GM23338 (cell line): ENCODE results near the gene FAM13A. TPM values are rescaled to one million over a fixed set of nuclear protein-coding genes. Genes with fewer than 3 reads are reported as not detected.

ENCODE experiments used
- ATAC-seq: fragments of 200-7000 bp; cut with Tn5 transposase; 3 replicates; pipeline ENCODE4 v1.9.1; 2020
- DNase-seq: peaks from one replicate; pipeline ENCODE4 v3.0.0-alpha.2; 2015; ENCODE audit warnings: low spot score
- H2AFZ ChIP-seq: fragments of 200-600 bp; sonication (generic); 2 replicates; pipeline ENCODE4 v1.8.0; 2016; ENCODE audit warnings: antibody characterized with exemption, mild to moderate bottlenecking, moderate library complexity
- H3F3A ChIP-seq: fragments of 200-600 bp; sonication (generic); replicated peaks from 2 replicates; pipeline ENCODE4 v1.8.0; 2017; ENCODE audit warnings: antibody characterized with exemption, mixed run types, low read depth
- H3K27ac ChIP-seq: fragments of 200-600 bp; sonication (generic); 2 replicates; pipeline ENCODE4 v1.6.1; 2016; ENCODE audit warnings: low read depth
- H3K27me3 ChIP-seq: fragments of 200-600 bp; sonication (generic); 2 replicates; pipeline ENCODE4 v1.8.0; 2016; ENCODE audit warnings: mild to moderate bottlenecking, mixed run types, moderate library complexity; ENCODE audit not compliant: insufficient read depth
- H3K36me3 ChIP-seq: fragments of 200-600 bp; sonication (generic); 2 replicates; pipeline ENCODE4 v1.8.0; 2016; ENCODE audit warnings: mild to moderate bottlenecking; ENCODE audit not compliant: insufficient read depth
- H3K4me1 ChIP-seq: fragments of 200-600 bp; sonication (generic); 2 replicates; pipeline ENCODE4 v1.8.0; 2016; ENCODE audit warnings: mild to moderate bottlenecking, moderate library complexity; ENCODE audit not compliant: insufficient read depth
- H3K4me2 ChIP-seq: fragments of 200-600 bp; sonication (generic); 2 replicates; pipeline ENCODE4 v1.7.1; 2017; ENCODE audit warnings: mixed run types
- H3K4me3 ChIP-seq: fragments of 200-600 bp; sonication (generic); 2 replicates; pipeline ENCODE4 v1.6.1; 2016; ENCODE audit warnings: mixed run types
- H3K79me2 ChIP-seq: fragments of 200-600 bp; sonication (generic); replicated peaks from 2 replicates; pipeline ENCODE4 v1.8.0; 2017; ENCODE audit warnings: mild to moderate bottlenecking; ENCODE audit not compliant: insufficient read depth
- H3K9me2 ChIP-seq: fragments of 200-600 bp; sonication (generic); 2 replicates; pipeline ENCODE4 v1.8.0; 2017; ENCODE audit not compliant: insufficient read depth
- H4K20me1 ChIP-seq: fragments of 200-600 bp; sonication (generic); replicated peaks from 2 replicates; pipeline ENCODE4 v1.8.0; 2017; ENCODE audit warnings: mild to moderate bottlenecking; ENCODE audit not compliant: insufficient read depth
- H3K27ac Mint-ChIP-seq: 2 replicates; pipeline ENCODE4 v1.8.0; 2020; ENCODE audit warnings: inconsistent platforms, mild to moderate bottlenecking, moderate library complexity, mixed read lengths
- H3K27me3 Mint-ChIP-seq: 3 replicates; pipeline ENCODE4 v1.8.0; 2022; ENCODE audit warnings: low read depth, mild to moderate bottlenecking, moderate library complexity, mixed read lengths, inconsistent platforms; ENCODE audit not compliant: insufficient read depth, poor library complexity
- H3K36me3 Mint-ChIP-seq: 3 replicates; pipeline ENCODE4 v1.8.0; 2021; ENCODE audit warnings: low read depth, mild to moderate bottlenecking, inconsistent platforms, moderate library complexity, mixed read lengths
- H3K4me1 Mint-ChIP-seq: 3 replicates; pipeline ENCODE4 v1.8.0; 2020; ENCODE audit warnings: mild to moderate bottlenecking, inconsistent platforms, mixed read lengths
- H3K4me3 Mint-ChIP-seq: 3 replicates; pipeline ENCODE4 v1.8.0; 2021; ENCODE audit warnings: moderate library complexity, mild to moderate bottlenecking, inconsistent platforms, mixed read lengths
- H3K9me3 Mint-ChIP-seq: 3 replicates; pipeline ENCODE4 v1.8.0; 2020; ENCODE audit warnings: moderate library complexity, mild to moderate bottlenecking, inconsistent platforms, mixed read lengths
- CREB1 ChIP-seq: fragments of 250-450 bp; sonication (Bioruptor Pico); IDR thresholded peaks from 2 replicates; pipeline ENCODE4 v1.5.0; 2020; ENCODE audit warnings: low read depth, mild to moderate bottlenecking, moderate library complexity
- ETS1 ChIP-seq: IDR thresholded peaks from 2 replicates; pipeline ENCODE4 v1.6.1; 2016; ENCODE audit warnings: antibody characterized with exemption
- EZH2 ChIP-seq: fragments of 200-600 bp; sonication (generic); IDR thresholded peaks from one replicate; pipeline ENCODE4 v1.8.0; 2017; ENCODE audit warnings: antibody characterized with exemption, mild to moderate bottlenecking, low read depth; ENCODE audit not compliant: unreplicated experiment
- EZH2phosphoT487 ChIP-seq: fragments of 200-600 bp; sonication (generic); IDR thresholded peaks from one replicate; pipeline ENCODE4 v1.8.1; 2018; ENCODE audit warnings: antibody characterized with exemption; ENCODE audit not compliant: unreplicated experiment
- JUNB ChIP-seq: IDR thresholded peaks from one replicate; pipeline ENCODE4 v1.6.1; 2016; ENCODE audit warnings: antibody characterized with exemption; ENCODE audit not compliant: unreplicated experiment
- POLR2AphosphoS5 ChIP-seq: IDR thresholded peaks from 2 replicates; pipeline ENCODE4 v1.6.1; 2016; ENCODE audit warnings: antibody characterized with exemption, low read depth
- STAT1 ChIP-seq: IDR thresholded peaks from one replicate; pipeline ENCODE4 v1.6.1; 2016; ENCODE audit warnings: antibody characterized with exemption; ENCODE audit not compliant: unreplicated experiment
- ZNF331 ChIP-seq: fragments of 250-450 bp; sonication (Bioruptor Pico); IDR thresholded peaks from 2 replicates; pipeline ENCODE4 v1.5.0; 2020; ENCODE audit warnings: low read depth, mild to moderate bottlenecking, moderate library complexity
- polyA plus RNA-seq: library from polyadenylated mRNA; unstranded; fragments of >200 nt; fragmentation: Nextera tagmentation; extraction: Ambion mirVana; gene quantifications from 2 replicates; pipeline ENCODE4 v1.2.1, GENCODE V29; 2016
- total RNA-seq: library from RNA; depleted of rRNA; stranded (reverse); fragments of >200 nt; shearing (Covaris generic); gene quantifications from 2 replicates; pipeline ENCODE4 v1.2.3, GENCODE V29; 2014
- TF ChIP-seq, protein P1 (sequence below): IDR thresholded peaks from one replicate; pipeline ENCODE4 v1.6.1; 2018; ENCODE audit warnings: antibody characterized with exemption; ENCODE audit not compliant: unreplicated experiment

The FAM13A gene
- total and polyA plus RNA-seq, 2 experiments from 2014 or later, result 13.9 to 28.4 TPM

DNA sequence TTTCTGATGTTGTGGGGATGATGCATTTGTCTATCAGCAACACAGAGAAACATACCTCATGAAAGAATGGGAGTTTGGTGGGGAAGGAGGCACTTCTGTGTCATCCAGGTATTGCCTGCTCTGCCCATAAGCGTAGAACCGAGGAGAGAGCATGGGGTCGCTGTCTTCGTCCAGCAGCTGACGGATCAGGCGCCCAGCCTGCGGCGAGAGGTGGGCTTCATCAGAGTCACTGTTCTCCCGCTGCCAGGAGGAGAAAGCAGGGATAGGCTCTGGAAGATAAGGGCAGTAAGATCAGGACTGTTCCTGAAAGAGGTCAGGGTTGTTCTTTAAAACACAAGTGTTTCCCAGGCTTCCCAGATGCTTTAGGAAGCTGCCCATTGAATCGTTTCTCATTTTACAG lies 306.6 kb downstream of the FAM13A start (continued):
- no peak for TF ChIP-seq ZNF331 (CRISPR knock-in tag)
- TF ChIP-seq, protein P1, sequence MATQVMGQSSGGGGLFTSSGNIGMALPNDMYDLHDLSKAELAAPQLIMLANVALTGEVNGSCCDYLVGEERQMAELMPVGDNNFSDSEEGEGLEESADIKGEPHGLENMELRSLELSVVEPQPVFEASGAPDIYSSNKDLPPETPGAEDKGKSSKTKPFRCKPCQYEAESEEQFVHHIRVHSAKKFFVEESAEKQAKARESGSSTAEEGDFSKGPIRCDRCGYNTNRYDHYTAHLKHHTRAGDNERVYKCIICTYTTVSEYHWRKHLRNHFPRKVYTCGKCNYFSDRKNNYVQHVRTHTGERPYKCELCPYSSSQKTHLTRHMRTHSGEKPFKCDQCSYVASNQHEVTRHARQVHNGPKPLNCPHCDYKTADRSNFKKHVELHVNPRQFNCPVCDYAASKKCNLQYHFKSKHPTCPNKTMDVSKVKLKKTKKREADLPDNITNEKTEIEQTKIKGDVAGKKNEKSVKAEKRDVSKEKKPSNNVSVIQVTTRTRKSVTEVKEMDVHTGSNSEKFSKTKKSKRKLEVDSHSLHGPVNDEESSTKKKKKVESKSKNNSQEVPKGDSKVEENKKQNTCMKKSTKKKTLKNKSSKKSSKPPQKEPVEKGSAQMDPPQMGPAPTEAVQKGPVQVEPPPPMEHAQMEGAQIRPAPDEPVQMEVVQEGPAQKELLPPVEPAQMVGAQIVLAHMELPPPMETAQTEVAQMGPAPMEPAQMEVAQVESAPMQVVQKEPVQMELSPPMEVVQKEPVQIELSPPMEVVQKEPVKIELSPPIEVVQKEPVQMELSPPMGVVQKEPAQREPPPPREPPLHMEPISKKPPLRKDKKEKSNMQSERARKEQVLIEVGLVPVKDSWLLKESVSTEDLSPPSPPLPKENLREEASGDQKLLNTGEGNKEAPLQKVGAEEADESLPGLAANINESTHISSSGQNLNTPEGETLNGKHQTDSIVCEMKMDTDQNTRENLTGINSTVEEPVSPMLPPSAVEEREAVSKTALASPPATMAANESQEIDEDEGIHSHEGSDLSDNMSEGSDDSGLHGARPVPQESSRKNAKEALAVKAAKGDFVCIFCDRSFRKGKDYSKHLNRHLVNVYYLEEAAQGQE, result no peak

DNA sequence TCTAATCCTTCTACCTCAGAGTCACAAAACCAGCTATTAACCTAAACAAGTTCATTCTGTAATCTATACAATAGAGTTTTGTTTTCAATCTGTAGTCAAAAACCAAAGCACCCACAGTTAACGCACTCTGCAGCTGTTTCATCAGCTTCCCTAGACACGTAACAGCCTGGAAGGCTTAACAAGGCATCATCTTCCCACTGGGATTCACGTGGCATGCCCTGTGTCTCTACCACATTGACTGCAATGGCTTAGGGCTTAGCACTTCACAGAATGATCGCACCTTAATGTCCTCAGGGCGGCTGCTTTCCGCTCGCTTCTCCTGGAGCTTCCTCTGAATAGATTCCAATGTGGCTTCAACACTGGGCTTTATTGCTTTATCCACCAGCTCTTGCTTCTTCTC lies 309.6 kb downstream of the FAM13A start:
- no peaks in the 10 kb centered on the region for H4K20me1 ChIP-seq
- no peaks in the 10 kb centered on the region for H3F3A ChIP-seq
- no peaks in the 10 kb centered on the region for H3K27me3 ChIP-seq
- no peak overlapping the region for H3K4me3 ChIP-seq
- no peaks in the 10 kb centered on the region for H3K79me2 ChIP-seq
- Mint-ChIP-seq H3K27me3 (peaks cover 2% of the 10 kb centered on the region), H3K4me3 (no peak overlapping the region), H3K4me1 (peaks cover 13% of the 10 kb centered on the region), H3K9me3 (no peaks in the 10 kb centered on the region), H3K36me3 (peaks cover 23% of the 10 kb centered on the region), H3K27ac (no peak overlapping the region)
- peaks cover 6% of the 10 kb centered on the region; the same call in 1 of the 2 replicates for H3K36me3 ChIP-seq
- H2AFZ ChIP-seq, result no peak overlapping the region
- no peak overlapping the region; the same call in 1 of the 2 replicates for H3K27ac ChIP-seq
- H3K4me1 ChIP-seq, result peaks cover 15% of the 10 kb centered on the region
- no peak overlapping the region for H3K4me2 ChIP-seq
- H3K9me2 ChIP-seq, result no peaks in the 10 kb centered on the region
- TF ChIP-seq, protein P1, result no peak
- TF ChIP-seq JUNB, result no peak
- no peak for TF ChIP-seq EZH2phosphoT487
- ATAC-seq (no peak), DNase-seq (no peak)

GRCh38 chr4:88746206-88746605 lies 310.8 kb downstream of the FAM13A start:
- Histone ChIP-seq H3F3A (no peaks in the 10 kb centered on the region), H3K9me2 (no peaks in the 10 kb centered on the region), H2AFZ (no peak overlapping the region), H3K36me3 (peaks cover 6% of the 10 kb centered on the region; the same call in 1 of the 2 replicates), H3K79me2 (no peaks in the 10 kb centered on the region), H3K4me2 (no peak overlapping the region), H3K4me3 (no peak overlapping the region), H3K4me1 (peaks cover 15% of the 10 kb centered on the region), H3K27me3 (no peaks in the 10 kb centered on the region), H3K27ac (0 out of 2 replicates have a peak overlapping the region, but pooled peaks have one; percentile 16), H4K20me1 (no peaks in the 10 kb centered on the region)
- DNase-seq (peak; percentile 35), ATAC-seq (no peak)
- H3K27ac Mint-ChIP-seq, result no peak overlapping the region
- H3K4me1 Mint-ChIP-seq, result peaks cover 13% of the 10 kb centered on the region
- H3K27me3 Mint-ChIP-seq, result peaks cover 2% of the 10 kb centered on the region
- peaks cover 23% of the 10 kb centered on the region for H3K36me3 Mint-ChIP-seq
- H3K4me3 Mint-ChIP-seq, result no peak overlapping the region
- no peaks in the 10 kb centered on the region for H3K9me3 Mint-ChIP-seq
- TF ChIP-seq POLR2AphosphoS5 (no peak), EZH2 (no peak), ETS1 (no peak), JUNB (no peak), ZNF331 (CRISPR knock-in tag) (no peak), EZH2phosphoT487 (no peak), CREB1 (CRISPR knock-in tag) (no peak), STAT1 (no peak)
- TF ChIP-seq, protein P1, result no peak
